Measurements from ENCODE around the gene MATN3. TPM values are rescaled to one million over a fixed set of nuclear protein-coding genes. Genes with fewer than 3 reads are reported as not detected.
A peak's percentile ranks its signal among the peaks of the same experiment; 100 is the strongest.

MATN3 gene
- total RNA-seq, 2 experiments from 2014 or later, result not detected

- no peak overlapping the region for H3K27ac Mint-ChIP-seq
- no peak for DNase-seq
- no peaks in the 10 kb centered on the region for H3K4me1 Mint-ChIP-seq
- no peaks in the 10 kb centered on the region for H3K27me3 Mint-ChIP-seq
- H3K4me3 Mint-ChIP-seq, result no peak overlapping the region
- H3K9me3 Mint-ChIP-seq, result peaks cover 21% of the 10 kb centered on the region
- H3K36me3 Mint-ChIP-seq, result peaks cover 34% of the 10 kb centered on the region
These were observed 11.2 kb upstream of the MATN3 start for GRCh38 chr2:20023688-20024087.

GRCh38 chr2:20021405-20022009, 9.0 kb upstream of the MATN3 start:
- Mint-ChIP-seq H3K4me1 (no peaks in the 10 kb centered on the region), H3K36me3 (peaks cover 21% of the 10 kb centered on the region), H3K27me3 (no peaks in the 10 kb centered on the region), H3K27ac (no peak overlapping the region), H3K9me3 (peaks cover 21% of the 10 kb centered on the region), H3K4me3 (no peak overlapping the region)
- no peak for DNase-seq

GRCh38 chr2:20019747-20020146, 7.3 kb upstream of the MATN3 start:
- H3K9me3 Mint-ChIP-seq, result peaks cover 21% of the 10 kb centered on the region
- DNase-seq, result no peak

GRCh38 chr2:20018601-20019152, 6.2 kb upstream of the MATN3 start:
- H3K4me3 Mint-ChIP-seq, result no peak overlapping the region
- no peak for DNase-seq
- no peaks in the 10 kb centered on the region for H3K4me1 Mint-ChIP-seq
- peaks cover 27% of the 10 kb centered on the region for H3K9me3 Mint-ChIP-seq
- peaks cover 17% of the 10 kb centered on the region for H3K36me3 Mint-ChIP-seq
- no peak overlapping the region for H3K27ac Mint-ChIP-seq
- H3K27me3 Mint-ChIP-seq, result peaks cover 10% of the 10 kb centered on the region

More at GRCh38 chr2:20019747-20020146, 7.3 kb upstream of the MATN3 start:
- Mint-ChIP-seq H3K27ac (no peak overlapping the region), H3K27me3 (peaks cover 2% of the 10 kb centered on the region), H3K4me1 (no peaks in the 10 kb centered on the region), H3K36me3 (peaks cover 21% of the 10 kb centered on the region), H3K4me3 (no peak overlapping the region)

- Mint-ChIP-seq H3K4me3 (no peak overlapping the region), H3K27ac (no peak overlapping the region), H3K4me1 (peaks cover 4% of the 10 kb centered on the region), H3K27me3 (peaks cover 27% of the 10 kb centered on the region), H3K9me3 (peaks cover 18% of the 10 kb centered on the region), H3K36me3 (peaks cover 6% of the 10 kb centered on the region)
- DNase-seq, result no peak
These were observed 3.9 kb upstream of the MATN3 start for GRCh38 chr2:20016346-20016745.

GRCh38 chr2:20015482-20016083, 3.1 kb upstream of the MATN3 start:
- Mint-ChIP-seq H3K27me3 (peaks cover 34% of the 10 kb centered on the region), H3K4me3 (no peak overlapping the region), H3K27ac (no peak overlapping the region), H3K36me3 (peaks cover 3% of the 10 kb centered on the region), H3K4me1 (peaks cover 4% of the 10 kb centered on the region), H3K9me3 (peaks cover 14% of the 10 kb centered on the region)
- no peak for DNase-seq

- H3K27me3 Mint-ChIP-seq, result peaks cover 48% of the 10 kb centered on the region
- H3K9me3 Mint-ChIP-seq, result peaks cover 7% of the 10 kb centered on the region
- DNase-seq, result no peak
- no peak overlapping the region for H3K27ac Mint-ChIP-seq
- H3K4me1 Mint-ChIP-seq, result peaks cover 4% of the 10 kb centered on the region
- peak overlapping the region; percentile 46 for H3K4me3 Mint-ChIP-seq
- H3K36me3 Mint-ChIP-seq, result no peaks in the 10 kb centered on the region
These were observed 820 bp upstream of the MATN3 start for GRCh38 chr2:20013126-20013849.

GRCh38 chr2:20012032-20012281, 511 bp downstream of the MATN3 start:
- Mint-ChIP-seq H3K9me3 (peaks cover 7% of the 10 kb centered on the region), H3K36me3 (no peaks in the 10 kb centered on the region), H3K27me3 (peaks cover 59% of the 10 kb centered on the region), H3K4me1 (peaks cover 4% of the 10 kb centered on the region), H3K27ac (no peak overlapping the region), H3K4me3 (peak overlapping the region; percentile 56)
- DNase-seq, result no peak

- H3K36me3 Mint-ChIP-seq, result no peaks in the 10 kb centered on the region
- no peak for DNase-seq
- peaks cover 4% of the 10 kb centered on the region for H3K4me1 Mint-ChIP-seq
- peak overlapping the region; percentile 56 for H3K4me3 Mint-ChIP-seq
- H3K27ac Mint-ChIP-seq, result no peak overlapping the region
- H3K9me3 Mint-ChIP-seq, result peaks cover 7% of the 10 kb centered on the region
- H3K27me3 Mint-ChIP-seq, result peaks cover 64% of the 10 kb centered on the region
These were observed 1.0 kb downstream of the MATN3 start for GRCh38 chr2:20011276-20012031.

- no peaks in the 10 kb centered on the region for H3K36me3 Mint-ChIP-seq
- H3K4me3 Mint-ChIP-seq, result no peak overlapping the region
- peaks cover 58% of the 10 kb centered on the region for H3K27me3 Mint-ChIP-seq
- no peak overlapping the region for H3K27ac Mint-ChIP-seq
- DNase-seq, result no peak
- H3K9me3 Mint-ChIP-seq, result no peaks in the 10 kb centered on the region
- peaks cover 4% of the 10 kb centered on the region for H3K4me1 Mint-ChIP-seq
These were observed 3.8 kb downstream of the MATN3 start for GRCh38 chr2:20008703-20009102.

GRCh38 chr2:20005891-20006470, 6.5 kb downstream of the MATN3 start:
- Mint-ChIP-seq H3K27me3 (peaks cover 43% of the 10 kb centered on the region), H3K4me1 (no peaks in the 10 kb centered on the region), H3K9me3 (no peaks in the 10 kb centered on the region), H3K4me3 (no peak overlapping the region), H3K36me3 (no peaks in the 10 kb centered on the region), H3K27ac (no peak overlapping the region)
- DNase-seq, result no peak

- H3K36me3 Mint-ChIP-seq, result no peaks in the 10 kb centered on the region
- H3K9me3 Mint-ChIP-seq, result no peaks in the 10 kb centered on the region
- H3K4me1 Mint-ChIP-seq, result no peaks in the 10 kb centered on the region
- DNase-seq, result no peak
- H3K27ac Mint-ChIP-seq, result no peak overlapping the region
- no peak overlapping the region for H3K4me3 Mint-ChIP-seq
- H3K27me3 Mint-ChIP-seq, result peaks cover 34% of the 10 kb centered on the region
These were observed 7.3 kb downstream of the MATN3 start for GRCh38 chr2:20005067-20005627.

- no peaks in the 10 kb centered on the region for H3K36me3 Mint-ChIP-seq
- no peak overlapping the region for H3K4me3 Mint-ChIP-seq
- H3K27ac Mint-ChIP-seq, result no peak overlapping the region
- H3K4me1 Mint-ChIP-seq, result no peaks in the 10 kb centered on the region
- DNase-seq, result no peak
- no peaks in the 10 kb centered on the region for H3K9me3 Mint-ChIP-seq
- peaks cover 16% of the 10 kb centered on the region for H3K27me3 Mint-ChIP-seq
These were observed 11.1 kb downstream of the MATN3 start for GRCh38 chr2:20001361-20001863.

GRCh38 chr2:19993731-19994130, 18.7 kb downstream of the MATN3 start:
- peaks cover 23% of the 10 kb centered on the region for H3K27me3 Mint-ChIP-seq
- no peaks in the 10 kb centered on the region for H3K9me3 Mint-ChIP-seq
- no peak overlapping the region for H3K4me3 Mint-ChIP-seq
- no peak for DNase-seq
- no peak overlapping the region for H3K27ac Mint-ChIP-seq
- peaks cover 14% of the 10 kb centered on the region for H3K4me1 Mint-ChIP-seq
- peaks cover 7% of the 10 kb centered on the region for H3K36me3 Mint-ChIP-seq

Data from activated naive CD8-positive, alpha-beta T cell treated with anti-CD3 and anti-CD28 coated beads for 36 hours (primary cell).